Heart right ventricle (tissue), 16 donors: ENCODE measurements around the gene SALL1. TPM values are rescaled to one million over a fixed set of nuclear protein-coding genes. Genes with fewer than 3 reads are reported as not detected.

Source experiments
- ATAC-seq, 8 donors: fragments of 200-7000 bp; cut with Tn5 transposase; one replicate each; pipeline ENCODE4 v1.9.1; 2020; ENCODE audit warnings: mild to moderate bottlenecking in 8 of 8, moderate library complexity in 8 of 8, moderate number of reproducible peaks in 1 of 8
- DNase-seq, 2 donors: peaks; one replicate each; pipeline ENCODE4 v3.0.0-alpha.2; 2020
- H3K27ac ChIP-seq, 10 donors: fragments of 200-600 bp; sonication (generic) in 2 of 10; one replicate each; pipeline versions ENCODE4 v1.5.0 to v1.8.0; 2020 to 2022; ENCODE audit warnings: mild to moderate bottlenecking in 3 of 10
- H3K27me3 ChIP-seq, 7 donors: fragments of 200-600 bp; one replicate each; pipeline ENCODE4 v1.8.0; 2021 to 2022; ENCODE audit warnings: mild to moderate bottlenecking in 2 of 7
- H3K36me3 ChIP-seq, 9 donors: fragments of 200-600 bp; sonication (generic) in 1 of 9; one replicate each; pipeline versions ENCODE4 v1.5.0 to v1.8.0; 2020 to 2022; ENCODE audit warnings: mild to moderate bottlenecking in 2 of 9
- H3K4me1 ChIP-seq, 9 donors: fragments of 200-600 bp; sonication (generic) in 1 of 9; one replicate each; pipeline versions ENCODE4 v1.5.0 to v1.8.0; 2020 to 2022; ENCODE audit warnings: mild to moderate bottlenecking in 4 of 9
- H3K4me3 ChIP-seq, 10 donors: fragments of 200-600 bp; sonication (generic) in 2 of 10; one replicate each; pipeline versions ENCODE4 v1.5.0 to v1.8.0; 2020 to 2022; ENCODE audit warnings: mild to moderate bottlenecking in 7 of 10, moderate library complexity in 2 of 10
- H3K9me3 ChIP-seq, 11 donors: fragments of 200-600 bp in 10 of 11; sonication (generic) in 2 of 11; one replicate each; pipeline versions ENCODE4 v1.5.0 to v1.8.0; 2013 to 2022; ENCODE audit warnings: mild to moderate bottlenecking in 2 of 11, control low read depth in 1 of 11, moderate library complexity in 1 of 11
- CTCF ChIP-seq, 9 donors: fragments of 200-600 bp; sonication (generic) in 2 of 9; IDR thresholded peaks; one replicate each; pipeline versions ENCODE4 v1.5.0 to v1.8.0; 2021 to 2022; ENCODE audit warnings: antibody characterized with exemption in 9 of 9, mild to moderate bottlenecking in 5 of 9, moderate library complexity in 1 of 9
- whole genome bisulfite sequencing, 2 donors: extraction: QIAGEN DNeasy Blood & Tissue Kit; methylation state at CpG; one replicate each; pipeline ENCODE4 v1.1.7; 2013; ENCODE audit warnings: inconsistent platforms in 1 of 2; 5-methylcytosine and 5-hydroxymethylcytosine counted together
- intact Hi-C, 10 donors: fragments of 100-400 bp; cut with DNase I; formaldehyde crosslinking; loops; one replicate each; pipeline versions ENCODE4 v1.11.1 to v1.14.2; 2022
- polyA plus RNA-seq, 2 donors: library from polyadenylated mRNA; stranded (reverse); fragments of 200-250 nt; gene quantifications; one replicate each; pipeline ENCODE4 v1.2.3, GENCODE V29; 2013
- total RNA-seq, 10 donors: library from RNA; stranded (reverse); fragmentation: NEBNext Ultra II Directional in 3 of 10; extraction: Animal tissue kit (Norgen Biotek cat#: 25700) in 3 of 10; gene quantifications; one replicate each; pipeline versions ENCODE4 v1.2.1 to v1.2.4, GENCODE V29; 2021 to 2023
- donor health status: Arrhythmogenic right ventricular cardiomyopathy.
- donor health status: ischemic (EF 13 %, LVEDD 7.1; RV severe dilation, severe dysfunction).
- donor health status: healthy with polysubstance abuse.
- donor health status: DM: no; HTN: yes; CAD: no.
- donor health status: DM: no; HTN: no; CAD: no.
- donor health status: ischemic (EF 25% LVEDD 6.9; RV normal size, moderate dysfunction).
- donor health status: ischemic (EF 25% LVEDD 5.7; RV mildly dilated, moderate dysfunction).
- donor health status: healthy.
- donor health status: DM: yes; HTN: yes; CAD: no.
- donor health status: Ischemic cardiomyopathy.
- donor health status: ischemic (EF 35%, LVEDD 5.7; RV mildly dilated, moderate dysfunction).
- donor health status: nonischemic (EF 11% LVEDD 7.7; RV severe dilation, severe dysfunction).
- donor health status: DM: yes; HTN: yes; CAD: no.
- donor health status: PGD.
- donor health status: ischemic (EF 29% LVEDD 5.4; RV normal size, mild dysfunction).
- donor health status: nonischemic (EF 23%, LVEDD 6.1; RV moderate dilation, normal function).

SALL1 gene
- total and polyA plus RNA-seq, 12 donors, result 0.05 to 2.0 (median 0.32) TPM; not detected in 1

- DNase-seq (no peak), ATAC-seq (no peak)
- no peak overlapping the region for H3K4me3 ChIP-seq
- no peak for TF ChIP-seq CTCF (IDR thresholded peaks at IDR 0.05)
- peaks cover 0 to 2% (median 0%) of the 10 kb centered on the region in 11 donors for H3K9me3 ChIP-seq
- H3K27ac ChIP-seq, result no peak overlapping the region
- WGBS, 2 donors, result 81 to 83% methylated on average over 2 of the region's 2 CpGs
- peaks cover 0 to 54% (median 34%) of the 10 kb centered on the region in 7 donors for H3K27me3 ChIP-seq
- no peaks in the 10 kb centered on the region for H3K4me1 ChIP-seq
- intact Hi-C loops, result no loop called here
- no peaks in the 10 kb centered on the region for H3K36me3 ChIP-seq
Measured at GRCh38 chr16:51163366-51163765, 12.3 kb upstream of the SALL1 start.

DNA sequence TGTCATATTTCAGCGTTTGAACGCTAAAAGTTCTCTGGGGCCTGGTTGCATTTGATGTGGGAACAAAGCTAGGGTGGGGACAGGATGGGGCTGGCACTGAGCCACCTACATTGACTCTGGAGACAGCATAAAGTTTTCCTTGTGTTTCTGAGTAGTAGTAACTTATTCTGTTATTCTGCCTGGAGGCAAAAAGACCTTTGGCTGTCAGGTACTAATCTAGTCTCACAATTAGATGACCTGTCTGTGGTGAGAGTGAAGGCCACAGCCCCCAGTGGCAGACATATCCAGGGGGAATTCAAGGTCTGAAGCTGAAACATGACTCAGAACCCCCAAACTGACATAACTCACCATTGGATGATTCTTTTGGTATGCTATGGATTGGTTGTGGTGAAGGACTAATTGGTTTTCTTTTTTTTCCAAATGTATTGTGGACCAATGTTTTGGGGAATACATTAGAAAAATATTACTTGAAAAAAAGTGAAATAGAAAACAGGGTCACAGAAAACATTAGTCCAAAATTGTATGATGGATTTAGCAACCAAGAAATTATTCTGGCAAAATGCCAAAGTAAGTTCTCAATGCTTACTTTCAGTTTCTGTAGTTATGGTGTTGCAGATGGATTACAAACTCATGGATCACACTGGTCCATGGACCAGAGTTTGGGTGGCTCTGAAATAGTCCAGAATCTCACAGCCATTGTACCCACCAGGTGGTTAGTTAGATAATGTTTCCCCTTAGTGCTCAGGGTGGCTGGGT lies 10.5 kb upstream of the SALL1 start:
- TF ChIP-seq CTCF (IDR thresholded peaks at IDR 0.05), result no peak
- Histone ChIP-seq H3K27ac (no peak overlapping the region), H3K27me3 (peaks cover 0 to 71% (median 51%) of the 10 kb centered on the region in 7 donors), H3K4me3 (no peak overlapping the region), H3K9me3 (peaks cover 0 to 2% (median 0%) of the 10 kb centered on the region in 11 donors), H3K36me3 (no peaks in the 10 kb centered on the region), H3K4me1 (no peaks in the 10 kb centered on the region)
- DNase-seq, result no peak
- WGBS, 2 donors, result 67 to 82% methylated on average over 2 of the region's 2 CpGs
- no peak for ATAC-seq
- intact Hi-C loops, result no loop called here

GRCh38 chr16:51159865-51160264 lies 8.8 kb upstream of the SALL1 start:
- no peak overlapping the region for H3K4me3 ChIP-seq
- ATAC-seq (no peak), DNase-seq (no peak)
- intact Hi-C loops, result no loop called here
- H3K4me1 ChIP-seq, result peaks cover 0 to 14% (median 6%) of the 10 kb centered on the region in 9 donors
- 65 to 66% methylated on average over 6 of the region's 6 CpGs for WGBS, 2 donors
- TF ChIP-seq CTCF (IDR thresholded peaks at IDR 0.05), result no peak
- H3K27ac ChIP-seq, result no peak overlapping the region
- H3K36me3 ChIP-seq, result no peaks in the 10 kb centered on the region
- H3K27me3 ChIP-seq, result peaks cover 0 to 87% (median 68%) of the 10 kb centered on the region in 7 donors
- peaks cover 0 to 2% (median 0%) of the 10 kb centered on the region in 11 donors for H3K9me3 ChIP-seq

GRCh38 chr16:51159296-51159695 lies 8.2 kb upstream of the SALL1 start:
- Histone ChIP-seq H3K4me3 (no peak overlapping the region), H3K4me1 (peaks cover 0 to 19% (median 9%) of the 10 kb centered on the region in 9 donors), H3K27ac (no peak overlapping the region), H3K27me3 (peaks cover 0 to 92% (median 74%) of the 10 kb centered on the region in 7 donors), H3K9me3 (peaks cover 0 to 2% (median 0%) of the 10 kb centered on the region in 11 donors), H3K36me3 (no peaks in the 10 kb centered on the region)
- no peak for ATAC-seq
- 81 to 87% methylated on average over 3 of the region's 3 CpGs for WGBS, 2 donors
- no peak for TF ChIP-seq CTCF (IDR thresholded peaks at IDR 0.05)
- no peak for DNase-seq
- intact Hi-C loops, result no loop called here
